Tibial nerve (tissue), 3 donors: ENCODE results near the gene GATA6.

Source experiments
- CTCF ChIP-seq, 5 experiments: fragments of 200-600 bp in 3 of 5; fragments of 450-650 bp in 2 of 5; sonication (generic) in 3 of 5; IDR thresholded peaks; one replicate each; pipeline ENCODE4 v1.5.1; 2016 to 2019; ENCODE audit warnings: antibody characterized with exemption in 5 of 5, mild to moderate bottlenecking in 3 of 5, moderate library complexity in 2 of 5
- POLR2A ChIP-seq, 2 donors: fragments of 450-650 bp; IDR thresholded peaks; one replicate each; pipeline ENCODE4 v1.6.1; 2017; ENCODE audit warnings: antibody characterized with exemption in 2 of 2, mild to moderate bottlenecking in 2 of 2, moderate library complexity in 2 of 2

- TF ChIP-seq CTCF (IDR thresholded peaks at IDR 0.05) (no peak), POLR2A (IDR thresholded peaks at IDR 0.05) (no peak)
These were observed 50.4 kb downstream of the GATA6 start for GRCh38 chr18:22219568-22220355.
